ENCODE measurements around the gene RERE. TPM values are rescaled to one million over a fixed set of nuclear protein-coding genes. Genes with fewer than 3 reads are reported as not detected.

The RERE gene
- total RNA-seq, 1 experiment from 2014 or later, result 10.3 TPM

GRCh38 chr1:8689431-8690252 is 127.8 kb downstream of the RERE start:
- DNase-seq (ENCODE audit: low read depth), result no peak

DNA sequence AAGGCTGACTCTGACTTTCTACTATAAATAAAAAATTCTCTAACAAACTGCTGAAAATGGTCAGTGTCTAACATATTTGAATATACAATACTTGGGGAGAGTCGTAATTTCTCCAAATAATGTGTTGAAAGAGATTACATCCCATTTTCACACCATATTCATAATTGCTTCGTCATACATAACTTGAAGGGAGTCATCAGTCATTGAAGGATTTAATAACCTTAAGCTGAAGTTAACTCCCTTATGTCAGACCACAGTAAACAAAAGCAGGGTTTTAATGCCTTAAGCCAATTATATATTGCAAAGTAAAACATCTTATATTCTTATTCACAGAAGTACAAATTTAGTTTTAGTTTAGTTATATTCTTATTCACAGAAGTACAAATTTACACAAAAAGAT is 129.9 kb downstream of the RERE start:
- no peak for DNase-seq (ENCODE audit: low read depth)

DNA sequence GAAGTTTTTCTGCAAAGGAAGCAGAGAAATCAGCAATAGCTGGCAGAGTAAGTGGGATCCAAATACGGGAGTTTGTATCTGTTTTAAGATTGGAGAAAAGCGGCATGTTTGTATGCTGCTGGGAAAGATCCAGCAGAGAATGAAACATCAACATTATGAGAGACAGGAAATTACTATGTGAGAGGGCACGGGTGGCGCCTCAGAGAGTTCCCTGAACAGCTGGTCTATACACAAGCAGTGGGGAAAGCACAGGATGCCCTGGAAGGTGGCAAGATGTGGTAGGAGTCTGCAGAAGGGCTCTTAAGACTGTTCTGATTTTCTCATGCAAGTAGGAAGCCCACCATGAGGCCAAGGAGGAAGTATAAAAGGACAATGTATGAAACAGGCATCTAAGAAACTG is 130.4 kb downstream of the RERE start:
- peak; percentile 42 for DNase-seq (ENCODE audit: low read depth)

DNA sequence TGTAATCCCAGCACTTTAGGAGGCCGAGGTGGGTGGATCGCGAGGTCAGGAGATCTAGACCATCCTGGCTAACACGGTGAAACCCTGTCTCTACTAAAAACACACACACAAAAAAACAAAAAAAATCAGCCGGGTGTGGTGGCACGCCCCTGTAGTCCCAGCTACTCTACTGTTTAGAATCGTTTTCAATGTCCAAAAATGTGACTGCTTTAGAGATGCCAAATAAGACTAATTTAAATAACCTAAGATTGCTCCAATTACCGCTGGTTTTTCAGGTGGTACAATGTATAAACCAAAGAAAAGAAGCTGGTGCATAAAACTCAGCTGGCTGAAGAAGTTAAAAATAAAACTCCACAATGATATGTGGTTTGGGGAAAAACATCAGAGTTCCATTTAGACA is 132.0 kb downstream of the RERE start:
- no peak for DNase-seq (ENCODE audit: low read depth)

DNA sequence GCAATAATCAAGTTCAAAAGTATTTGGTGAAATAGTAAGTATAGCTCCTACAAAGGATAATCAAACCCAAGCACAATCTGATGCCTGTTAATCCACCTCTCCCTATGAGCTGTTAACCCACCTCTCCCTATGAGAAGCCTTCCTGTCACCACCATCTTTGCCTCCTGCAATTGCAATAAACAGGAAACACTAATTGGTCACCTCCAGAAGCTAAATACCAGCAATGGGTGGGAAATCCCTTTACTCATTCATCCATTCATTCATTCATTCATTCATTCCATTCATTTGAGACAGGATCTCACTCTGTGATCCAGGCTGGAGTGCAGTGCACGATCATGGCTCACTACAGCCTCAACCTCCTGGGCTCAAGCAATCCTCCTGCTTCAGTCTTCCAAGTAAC is 132.8 kb downstream of the RERE start:
- DNase-seq (ENCODE audit: low read depth), result no peak

DNA sequence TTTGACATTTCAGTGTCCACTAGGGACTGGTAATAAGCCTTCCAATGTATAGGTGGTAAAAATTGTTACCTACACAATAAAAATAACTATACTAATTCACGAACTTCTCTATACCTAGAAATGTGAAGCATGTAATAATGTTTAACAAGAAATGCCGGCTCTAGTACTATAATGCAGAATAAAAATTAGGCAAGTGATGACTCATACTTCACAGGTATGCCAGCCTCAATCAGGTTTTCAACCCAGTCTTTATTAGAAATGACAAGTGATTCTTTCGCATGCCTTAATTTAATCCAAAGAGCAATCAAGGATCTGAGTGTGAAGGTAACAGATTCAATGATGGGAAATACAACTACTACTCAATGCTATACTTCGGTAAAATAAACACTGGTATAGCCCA is 134.9 kb downstream of the RERE start:
- DNase-seq (ENCODE audit: low read depth), result no peak

- DNase-seq (ENCODE audit: low read depth), result no peak
These were observed 135.5 kb downstream of the RERE start for GRCh38 chr1:8681911-8682310.

DNA sequence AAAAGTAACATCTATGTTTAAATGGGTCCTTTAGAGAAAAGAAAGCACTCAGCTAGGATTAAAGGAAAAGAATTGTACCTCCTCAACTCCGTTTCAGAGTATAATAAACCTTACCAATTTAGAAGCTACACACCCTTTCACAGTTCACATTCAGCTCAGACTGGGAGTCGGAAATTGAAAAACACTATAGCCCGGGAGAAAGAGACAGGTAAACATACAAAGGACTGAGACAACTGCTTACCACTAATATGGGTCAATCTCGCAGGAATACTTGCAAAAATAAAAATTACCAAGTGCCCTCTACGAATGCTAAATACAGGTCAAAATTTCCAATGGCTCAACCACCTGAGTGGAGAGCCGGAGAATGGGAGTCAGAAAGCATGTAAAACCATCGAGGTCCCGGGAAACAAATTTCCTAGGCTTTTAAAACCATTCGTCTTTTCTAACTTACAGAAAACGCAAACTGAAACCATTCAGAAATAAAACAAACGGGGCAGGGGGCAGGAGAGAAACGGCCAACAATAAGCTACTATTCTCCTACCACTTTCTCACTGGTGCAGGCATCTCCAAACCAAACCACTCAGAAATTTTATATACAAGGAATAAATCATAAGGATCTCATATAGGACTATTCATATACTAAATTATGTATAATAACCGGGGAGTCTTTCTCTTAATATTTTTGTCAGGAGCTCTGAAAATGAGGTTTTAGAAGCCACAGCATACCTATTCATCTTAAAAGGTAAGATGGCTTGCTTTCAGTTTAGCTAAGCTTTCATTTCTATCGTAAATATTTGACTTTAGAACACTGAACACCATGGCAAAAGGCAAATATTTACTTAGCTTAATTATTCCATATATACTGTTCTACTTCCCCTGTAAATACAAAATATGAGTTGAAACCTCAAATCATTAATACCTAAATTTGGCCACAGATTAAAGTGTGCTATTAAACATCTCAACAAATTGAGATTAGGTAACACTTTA is 136.5 kb downstream of the RERE start:
- no peak for DNase-seq (ENCODE audit: low read depth)

DNA sequence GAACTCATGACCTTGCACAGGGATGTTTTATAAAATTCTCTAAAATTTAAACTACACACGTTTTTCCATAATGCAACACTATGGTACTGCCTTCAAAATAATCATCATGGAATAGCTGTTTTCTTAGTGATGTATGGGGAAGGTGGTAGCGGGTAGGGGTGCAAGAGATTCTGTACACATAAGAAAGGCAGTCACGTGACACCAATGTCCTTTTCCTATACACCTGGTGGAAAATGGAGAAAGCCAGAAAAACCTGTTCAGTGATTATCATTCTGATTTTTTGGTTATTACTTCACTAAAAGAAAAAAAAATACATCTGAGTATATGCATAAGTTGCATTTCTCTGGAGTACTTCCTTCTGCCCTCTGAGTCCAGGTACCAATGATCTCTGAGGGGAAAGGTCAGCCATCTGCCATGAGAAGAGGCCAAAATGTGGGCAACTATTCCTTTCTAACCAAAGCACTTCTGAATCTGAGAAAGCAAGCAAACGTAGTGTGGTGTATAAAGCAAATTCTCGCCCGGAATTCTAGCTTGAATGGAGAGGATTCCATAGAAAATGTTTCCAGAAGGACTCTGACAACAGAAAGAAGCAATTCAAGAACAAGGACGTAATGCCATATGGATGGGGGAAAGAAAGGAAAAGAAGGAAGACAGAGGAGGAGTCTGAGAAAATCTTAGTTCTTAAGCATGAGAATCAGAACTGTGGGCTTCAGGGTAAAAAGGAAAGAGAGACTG is 137.3 kb downstream of the RERE start:
- no peak for DNase-seq (ENCODE audit: low read depth)

DNA sequence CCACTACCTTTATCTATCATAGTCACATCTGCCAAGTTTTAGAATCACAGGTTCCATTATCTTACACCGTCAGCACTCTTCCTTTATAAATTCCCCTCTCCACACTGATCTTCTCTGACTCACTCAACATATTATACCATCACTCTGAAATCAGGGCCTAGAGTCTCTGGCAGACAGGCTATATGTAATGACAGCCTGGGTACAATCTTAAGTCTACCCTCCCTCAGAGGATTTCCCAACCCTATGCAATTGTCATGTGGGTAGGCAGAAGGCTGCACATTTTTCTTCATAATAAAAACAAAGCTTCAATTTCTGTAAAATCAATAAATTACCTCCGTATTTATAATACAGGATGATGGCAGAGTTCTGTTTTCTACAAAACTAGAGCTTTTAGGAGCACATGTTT is 138.0 kb downstream of the RERE start:
- DNase-seq (ENCODE audit: low read depth), result no peak

DNA sequence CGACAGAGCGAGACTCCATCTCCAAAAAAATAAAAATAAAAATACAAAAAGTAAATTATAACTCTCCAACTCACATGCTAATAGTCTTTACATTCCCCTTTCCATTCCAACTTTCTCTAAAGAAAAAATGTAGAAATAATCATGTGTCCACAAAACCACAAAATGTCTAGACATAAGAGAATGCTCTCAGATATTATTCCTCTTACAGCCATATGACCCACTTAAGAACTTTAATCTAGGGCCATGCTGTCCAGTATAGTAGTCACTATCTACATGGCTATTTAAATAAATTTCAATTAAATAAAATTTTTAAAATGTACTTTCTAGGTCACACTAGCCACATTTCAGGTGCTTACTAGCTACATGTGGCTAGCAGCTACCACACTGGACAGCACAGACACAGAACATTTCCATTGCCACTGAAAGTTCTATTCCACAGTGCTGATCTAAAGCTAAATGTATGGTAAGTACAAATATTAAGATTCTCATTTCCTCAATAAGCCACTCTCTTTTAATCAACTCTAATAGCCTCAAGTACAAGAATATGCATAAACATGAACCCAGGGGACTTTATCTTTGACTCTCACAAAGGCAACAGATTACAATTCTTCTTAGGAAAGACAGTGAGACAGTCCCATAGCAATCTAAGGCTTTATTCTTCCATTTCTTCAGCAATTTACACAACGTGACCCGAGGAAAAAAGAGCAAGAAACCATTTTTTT is 138.6 kb downstream of the RERE start:
- no peak for DNase-seq (ENCODE audit: low read depth)

GRCh38 chr1:8677782-8678181 is 139.7 kb downstream of the RERE start:
- no peak for DNase-seq (ENCODE audit: low read depth)

DNA sequence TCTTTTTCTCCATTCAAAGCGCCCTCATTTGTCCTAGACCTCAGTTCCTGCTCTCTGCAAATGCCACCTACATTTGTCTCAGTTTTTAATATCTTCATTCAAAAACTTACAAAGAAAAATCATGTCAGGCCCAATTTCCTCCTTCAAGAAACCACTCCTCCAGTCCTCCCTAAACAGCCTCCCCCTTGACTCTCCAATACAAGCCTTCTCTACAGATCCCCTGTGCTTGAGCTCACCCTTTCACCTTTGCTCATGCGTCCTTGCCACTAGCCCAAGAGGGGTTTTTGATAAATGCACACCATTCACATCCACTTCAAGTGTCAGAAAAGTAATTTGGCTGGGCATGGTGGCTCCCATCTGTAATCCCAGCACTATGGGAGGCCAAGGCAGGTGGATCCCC is 140.6 kb downstream of the RERE start:
- DNase-seq (ENCODE audit: low read depth), result no peak

GRCh38 chr1:8676072-8676471 is 141.4 kb downstream of the RERE start:
- DNase-seq (ENCODE audit: low read depth), result no peak

GRCh38 chr1:8674912-8675311 is 142.5 kb downstream of the RERE start:
- peak; percentile 29 for DNase-seq (ENCODE audit: low read depth)

DNA sequence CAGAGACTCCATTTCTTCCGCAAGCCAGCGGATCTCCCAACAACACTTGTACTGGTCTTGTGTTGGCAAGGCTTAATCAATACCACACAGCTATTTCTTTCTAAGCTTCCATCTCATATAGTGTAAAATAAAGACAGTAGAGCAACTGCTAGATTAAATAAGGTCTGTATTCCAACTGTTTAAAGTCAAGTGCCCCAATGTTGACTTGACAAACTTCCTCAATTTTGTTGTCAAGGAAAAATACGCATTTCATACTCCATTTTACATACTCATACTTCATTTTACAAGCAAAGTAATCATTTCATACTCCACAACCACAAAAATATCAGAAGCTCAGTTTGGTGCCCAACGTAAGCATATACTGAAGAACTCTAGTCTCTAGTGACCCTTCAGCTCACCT is 143.0 kb downstream of the RERE start:
- no peak for DNase-seq (ENCODE audit: low read depth)

GRCh38 chr1:8671306-8671917 is 146.0 kb downstream of the RERE start:
- DNase-seq (ENCODE audit: low read depth), result peak; percentile 59

DNA sequence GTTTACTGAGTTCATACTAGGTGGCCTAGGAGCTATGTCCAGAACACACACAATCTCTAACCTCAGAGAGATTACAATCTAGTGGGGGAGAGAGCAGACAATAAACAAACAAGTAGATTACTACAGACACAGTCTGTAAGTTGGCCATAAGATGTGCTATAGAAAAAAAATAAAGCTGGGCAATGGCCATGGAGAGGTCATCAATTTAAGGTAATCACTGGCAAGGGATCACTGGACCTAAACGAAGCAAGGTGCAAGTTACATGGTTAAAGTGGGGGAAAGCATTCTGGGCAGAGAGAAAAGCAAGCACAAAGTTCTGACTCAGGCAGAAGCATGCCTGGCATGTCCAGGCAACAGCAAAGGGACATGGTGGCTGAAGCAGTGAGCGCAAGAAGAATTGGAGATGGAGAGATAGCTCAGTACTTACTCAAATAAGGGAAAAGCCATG is 147.0 kb downstream of the RERE start:
- no peak for DNase-seq (ENCODE audit: low read depth)

DNA sequence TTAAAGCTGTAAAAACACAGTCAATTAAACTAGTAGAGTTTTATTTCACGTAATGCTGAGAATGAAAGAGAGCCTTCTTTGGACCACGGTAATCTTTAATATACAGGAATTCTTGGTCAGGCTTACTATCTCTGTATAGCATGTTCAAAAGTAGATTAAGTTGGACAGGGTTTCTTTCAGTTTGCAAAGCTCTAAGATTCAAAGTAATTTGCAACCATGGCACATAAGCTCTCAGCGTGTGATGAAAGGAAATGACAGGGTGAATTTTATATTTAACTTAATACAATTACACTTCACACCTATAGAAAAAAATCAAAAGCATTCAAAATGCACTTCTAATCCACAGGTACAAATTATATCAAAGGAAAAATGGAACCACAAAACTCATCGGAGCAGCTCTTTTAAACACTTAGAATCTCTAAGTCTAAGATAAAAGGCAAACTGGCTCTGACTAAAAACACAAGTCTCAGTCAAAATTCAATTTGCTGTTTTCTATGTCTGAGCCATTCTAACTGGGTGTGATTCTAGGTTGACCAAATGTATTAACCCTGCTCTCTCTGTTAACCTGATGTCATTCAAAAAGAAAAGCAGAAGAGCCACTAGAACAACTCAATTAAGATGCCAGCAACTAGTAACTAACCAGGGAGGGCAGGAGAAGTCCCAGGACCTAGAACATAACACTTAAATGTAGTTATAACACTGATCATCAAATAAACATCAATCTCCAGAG is 147.7 kb downstream of the RERE start:
- no peak for DNase-seq (ENCODE audit: low read depth)

All from RPMI7951 (cell line).